Pancreas (tissue), 10 donors: Measurements from ENCODE around the gene MID2. TPM values are rescaled to one million over a fixed set of nuclear protein-coding genes. Genes with fewer than 3 reads are reported as not detected.
A peak's percentile ranks its signal among the peaks of the same experiment; 100 is the strongest.
"Not testable (repeated sequence)": the region's sequence is repeated elsewhere in the genome, so short reads cannot be mapped to it uniquely, and the experiment has no call there.

ENCODE experiments used
- ATAC-seq, 4 donors: fragments of 200-7000 bp; cut with Tn5 transposase; one replicate each; pipeline versions ENCODE4 v1.8.0 to v1.9.1; 2020; ENCODE audit warnings: mild to moderate bottlenecking in 4 of 4, moderate library complexity in 4 of 4
- DNase-seq, 6 donors: peaks; one replicate each; pipeline ENCODE4 v3.0.0-alpha.2; 2020
- FAIRE-seq: peaks from 2 replicates; lab custom pipeline; 2012; peaks lifted over from hg19 to GRCh38; lab: Jason Lieb, UNC
- H3K27ac ChIP-seq, 4 donors: fragments of 200-600 bp; sonication (generic); 1 replicate in 3 of 4; 2 replicates in 1 of 4; pipeline versions ENCODE4 v1.5.0 to v1.8.0; 2020
- H3K27me3 ChIP-seq, 4 donors: fragments of 200-600 bp; one replicate each; pipeline ENCODE4 v1.8.0; 2021
- H3K36me3 ChIP-seq, 3 donors: fragments of 200-600 bp; sonication (generic) in 1 of 3; one replicate each; pipeline versions ENCODE4 v1.5.0 to v1.8.0; 2020 to 2021
- H3K4me1 ChIP-seq, 3 donors: fragments of 200-600 bp; one replicate each; pipeline ENCODE4 v1.8.0; 2021
- H3K4me3 ChIP-seq, 4 donors: fragments of 200-600 bp; sonication (generic) in 2 of 4; one replicate each; pipeline versions ENCODE4 v1.5.0 to v1.8.0; 2020 to 2021
- H3K9me3 ChIP-seq, 4 donors: fragments of 200-600 bp; one replicate each; pipeline ENCODE4 v1.8.0; 2021
- WGBS, 2 donors: extraction: QIAGEN DNeasy Blood & Tissue Kit; methylation state at CpG; one replicate each; pipeline ENCODE4 v1.1.7; 2013; 5-methylcytosine and 5-hydroxymethylcytosine counted together
- intact Hi-C, 3 donors: fragments of 100-400 bp; cut with DNase I; formaldehyde crosslinking; loops; one replicate each; pipeline versions ENCODE4 v1.11.1 to v1.14.2; 2022
- polyA plus RNA-seq, 2 donors: library from polyadenylated mRNA; stranded (reverse); fragments of 200-250 nt; gene quantifications; one replicate each; pipeline ENCODE4 v1.2.3, GENCODE V29; 2013
- total RNA-seq, 6 donors: library from RNA; stranded (reverse); fragmentation: NEBNext Ultra II Directional in 4 of 6; extraction: Animal tissue kit (Norgen Biotek cat#: 25700) in 4 of 6; gene quantifications; one replicate each; pipeline versions ENCODE4 v1.2.1 to v1.2.4, GENCODE V29; 2021 to 2023
- TF ChIP-seq, protein P1 (sequence below), 4 donors: fragments of 200-600 bp; sonication (generic) in 3 of 4; IDR thresholded peaks; one replicate each; pipeline versions ENCODE4 v1.5.0 to v1.8.0; 2021; ENCODE audit warnings: antibody characterized with exemption in 4 of 4
- donor health status: healthy with polysubstance abuse.
- donor health status: DM: no; HTN: no; CAD: no; lungs with moderate emphysema.
- donor health status: DM: no; HTN: no; CAD: no.
- donor health status: control.
- donor health status: control.
- donor health status: Bipolar disorder and iron deficiency.
- donor health status: DM: yes; HTN: yes; CAD: no.
- donor health status: DM: no; HTN: no; CAD: no.
- donor health status: DM: no; HTN: no; CAD: no.
- donor health status: DM: yes; HTN: yes; CAD: no.

MID2 gene
- total and polyA plus RNA-seq, 8 donors: 1.6 to 11.3 (median 7.6) TPM

DNA sequence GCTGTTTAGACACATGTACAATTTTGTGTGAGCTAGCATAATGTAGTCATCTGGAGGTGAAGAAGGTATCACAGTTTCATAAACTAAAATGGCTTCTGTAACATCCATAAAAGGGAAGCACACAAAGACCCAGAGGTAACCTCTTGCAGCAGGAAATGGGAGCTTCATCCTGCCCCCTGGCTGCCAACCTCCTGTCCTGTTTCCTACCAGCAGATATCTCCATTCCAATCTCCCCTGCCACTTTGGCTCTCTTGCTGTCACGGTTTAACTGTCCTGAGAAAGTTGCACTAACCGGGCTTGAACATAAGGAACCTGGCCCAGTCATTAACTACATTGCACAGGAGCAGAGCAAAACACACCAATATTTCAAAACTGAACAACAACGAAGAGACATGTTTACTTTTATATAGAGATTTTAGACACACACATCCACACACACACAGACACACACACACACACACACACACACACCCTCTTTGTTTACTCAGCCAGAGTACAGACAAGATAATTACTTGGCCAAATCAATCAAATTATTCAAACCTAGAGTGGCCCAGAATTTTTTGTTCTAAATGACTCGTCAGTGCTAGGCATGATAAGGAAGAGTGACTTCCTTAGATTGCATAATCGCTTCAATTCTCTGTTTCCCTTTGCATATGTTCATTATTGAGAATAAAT lies 24.2 kb downstream of the MID2 start:
- peak in 1 of 4 donors; percentile 35 for ATAC-seq
- intact Hi-C loops: no loop called here
- no peak for FAIRE-seq
- no peaks in the 10 kb centered on the region for H3K36me3 ChIP-seq
- H3K4me3 ChIP-seq: no peak overlapping the region
- H3K27ac ChIP-seq: no peak overlapping the region
- TF ChIP-seq, protein P1, sequence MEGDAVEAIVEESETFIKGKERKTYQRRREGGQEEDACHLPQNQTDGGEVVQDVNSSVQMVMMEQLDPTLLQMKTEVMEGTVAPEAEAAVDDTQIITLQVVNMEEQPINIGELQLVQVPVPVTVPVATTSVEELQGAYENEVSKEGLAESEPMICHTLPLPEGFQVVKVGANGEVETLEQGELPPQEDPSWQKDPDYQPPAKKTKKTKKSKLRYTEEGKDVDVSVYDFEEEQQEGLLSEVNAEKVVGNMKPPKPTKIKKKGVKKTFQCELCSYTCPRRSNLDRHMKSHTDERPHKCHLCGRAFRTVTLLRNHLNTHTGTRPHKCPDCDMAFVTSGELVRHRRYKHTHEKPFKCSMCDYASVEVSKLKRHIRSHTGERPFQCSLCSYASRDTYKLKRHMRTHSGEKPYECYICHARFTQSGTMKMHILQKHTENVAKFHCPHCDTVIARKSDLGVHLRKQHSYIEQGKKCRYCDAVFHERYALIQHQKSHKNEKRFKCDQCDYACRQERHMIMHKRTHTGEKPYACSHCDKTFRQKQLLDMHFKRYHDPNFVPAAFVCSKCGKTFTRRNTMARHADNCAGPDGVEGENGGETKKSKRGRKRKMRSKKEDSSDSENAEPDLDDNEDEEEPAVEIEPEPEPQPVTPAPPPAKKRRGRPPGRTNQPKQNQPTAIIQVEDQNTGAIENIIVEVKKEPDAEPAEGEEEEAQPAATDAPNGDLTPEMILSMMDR (IDR thresholded peaks at IDR 0.05): no peak
- no peak for DNase-seq
- WGBS, 2 donors: 47 to 48% methylated on average over 5 of the region's 5 CpGs
- no peaks in the 10 kb centered on the region for H3K9me3 ChIP-seq
- H3K4me1 ChIP-seq: no peaks in the 10 kb centered on the region
- H3K27me3 ChIP-seq: peaks cover 0 to 3% (median 0%) of the 10 kb centered on the region in 4 donors

DNA sequence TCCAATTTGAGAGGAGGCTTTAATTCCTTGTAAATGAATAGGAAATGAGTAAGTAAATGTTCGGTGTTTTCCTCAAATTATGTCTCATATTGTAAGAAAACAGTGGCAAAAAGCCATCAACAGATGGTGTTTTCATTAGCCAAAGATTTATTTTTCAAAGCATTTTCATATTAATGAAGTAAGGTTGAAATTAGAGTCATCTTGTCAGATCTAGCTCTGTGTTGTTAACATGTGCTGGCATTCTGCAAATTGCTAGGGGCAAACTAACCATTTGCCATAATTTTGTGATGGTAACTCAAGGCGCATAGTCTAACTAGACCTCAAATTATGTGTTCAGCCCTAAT lies 24.7 kb downstream of the MID2 start:
- no peak for DNase-seq
- intact Hi-C loops: no loop called here
- Histone ChIP-seq H3K36me3 (no peaks in the 10 kb centered on the region), H3K27ac (no peak overlapping the region), H3K27me3 (peaks cover 0 to 3% (median 0%) of the 10 kb centered on the region in 4 donors), H3K9me3 (no peaks in the 10 kb centered on the region), H3K4me1 (no peaks in the 10 kb centered on the region), H3K4me3 (no peak overlapping the region)
- FAIRE-seq: no peak
- TF ChIP-seq, protein P1 (IDR thresholded peaks at IDR 0.05): no peak
- ATAC-seq: no peak
- 81 to 85% methylated on average over 2 of the region's 2 CpGs for WGBS, 2 donors

DNA sequence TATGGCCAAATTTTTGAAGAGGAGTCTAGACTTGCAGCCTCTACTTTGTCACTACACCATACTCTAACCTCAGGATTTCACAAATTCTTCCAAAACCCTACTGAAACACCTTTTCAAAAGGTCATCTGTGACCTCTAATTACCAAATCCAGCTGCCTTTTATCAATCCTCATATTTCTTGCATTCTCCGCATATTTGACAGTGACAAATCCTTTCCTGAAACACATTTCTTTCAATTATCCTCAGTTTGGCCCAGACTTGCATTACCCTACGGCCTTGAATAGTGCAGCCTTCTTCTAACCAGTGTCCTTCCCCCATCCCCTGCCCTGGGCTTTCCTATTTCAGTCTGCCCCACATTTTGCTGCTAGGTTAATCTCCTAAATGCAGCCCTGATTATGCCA lies 25.5 kb downstream of the MID2 start:
- TF ChIP-seq, protein P1 (IDR thresholded peaks at IDR 0.05): no peak
- intact Hi-C loops: no loop called here
- FAIRE-seq: no peak
- no peaks in the 10 kb centered on the region for H3K9me3 ChIP-seq
- no peaks in the 10 kb centered on the region for H3K4me1 ChIP-seq
- peaks cover 0 to 3% (median 0%) of the 10 kb centered on the region in 4 donors for H3K27me3 ChIP-seq
- ATAC-seq: no peak
- H3K27ac ChIP-seq: no peak overlapping the region
- no peak overlapping the region for H3K4me3 ChIP-seq
- 55 to 63% methylated on average over 2 of the region's 2 CpGs for WGBS, 2 donors
- H3K36me3 ChIP-seq: no peaks in the 10 kb centered on the region
- no peak for DNase-seq

DNA sequence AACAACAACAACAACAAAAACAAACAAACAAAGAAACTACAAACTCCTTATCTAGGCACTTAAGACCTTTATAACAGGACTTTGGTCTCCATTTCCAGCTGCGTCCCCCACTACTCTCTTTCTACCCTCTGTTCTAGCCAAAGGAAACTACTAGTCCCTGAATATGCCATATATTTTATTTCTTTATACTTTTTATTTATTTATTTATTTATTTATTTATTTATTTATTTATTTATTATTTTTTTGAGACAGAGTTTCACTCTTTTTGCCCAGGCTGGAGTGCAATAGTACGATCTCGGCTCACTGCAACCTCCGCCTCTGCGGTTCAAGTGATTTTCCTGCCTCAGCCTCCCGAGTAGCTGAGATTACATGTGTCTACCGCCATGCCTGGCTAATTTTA lies 26.0 kb downstream of the MID2 start:
- H3K36me3 ChIP-seq, H3K4me3 ChIP-seq, H3K4me1 ChIP-seq, intact Hi-C loops, H3K9me3 ChIP-seq, H3K27ac ChIP-seq, FAIRE-seq, DNase-seq, ATAC-seq, H3K27me3 ChIP-seq: not testable (repeated sequence)
- 88 to 96% methylated on average over 7 of the region's 7 CpGs for WGBS, 2 donors

DNA sequence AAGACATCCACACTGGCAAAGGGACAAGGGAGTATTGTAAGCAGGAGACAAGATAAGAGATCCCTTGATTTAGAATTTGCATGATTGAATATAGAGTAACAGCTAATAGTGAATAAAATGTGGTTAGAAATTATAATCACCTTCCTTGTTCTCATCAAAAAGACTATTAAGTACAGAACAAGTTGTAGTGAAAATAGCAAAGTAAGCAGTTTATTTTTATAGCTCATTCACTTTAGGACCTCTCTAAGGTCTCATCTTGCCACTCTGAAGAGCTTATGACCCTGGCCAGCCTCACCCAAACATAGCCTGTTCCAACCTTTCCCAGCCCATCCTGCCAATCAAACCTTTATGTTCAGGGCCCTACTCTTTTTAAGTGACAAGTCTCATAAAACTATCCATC lies 30.6 kb downstream of the MID2 start:
- DNase-seq: no peak
- no peaks in the 10 kb centered on the region for H3K36me3 ChIP-seq
- intact Hi-C loops: no loop called here

DNA sequence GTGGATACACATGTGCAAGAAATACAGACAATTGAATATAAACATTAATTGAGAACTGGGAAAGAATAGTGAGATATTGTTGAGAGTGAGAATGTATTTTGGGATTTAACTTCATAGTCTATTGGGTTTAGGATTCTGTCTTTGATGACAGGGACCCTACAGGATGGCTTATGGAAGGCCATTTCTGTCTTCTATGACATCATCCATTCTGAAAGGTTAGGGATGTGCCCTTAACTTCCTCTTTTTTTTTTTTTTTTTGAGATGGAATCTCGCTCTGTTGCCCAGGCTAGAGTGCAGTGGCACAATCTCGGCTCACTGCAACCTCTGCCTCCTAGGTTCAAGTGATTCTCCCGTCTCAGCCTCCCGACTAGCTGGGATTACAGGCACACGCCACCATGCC lies 31.4 kb downstream of the MID2 start:
- ATAC-seq: not testable (repeated sequence)
- 81 to 99% methylated on average over 5 of the region's 5 CpGs for WGBS, 2 donors

More for the DNA sequence above, 30.6 kb downstream of the MID2 start:
- no peak overlapping the region for H3K4me3 ChIP-seq
- ATAC-seq (no peak), FAIRE-seq (no peak)
- no peaks in the 10 kb centered on the region for H3K9me3 ChIP-seq
- TF ChIP-seq, protein P1 (IDR thresholded peaks at IDR 0.05): no peak
- peaks cover 0 to 3% (median 0%) of the 10 kb centered on the region in 4 donors for H3K27me3 ChIP-seq
- H3K4me1 ChIP-seq: no peaks in the 10 kb centered on the region
- H3K27ac ChIP-seq: no peak overlapping the region

More for the DNA sequence above, 31.4 kb downstream of the MID2 start:
- H3K4me3 ChIP-seq, H3K9me3 ChIP-seq, H3K27me3 ChIP-seq, FAIRE-seq, DNase-seq, H3K27ac ChIP-seq, H3K36me3 ChIP-seq, intact Hi-C loops, H3K4me1 ChIP-seq: not testable (repeated sequence)
